ENCODE data around the gene PAFAH1B1. TPM values are rescaled to one million over a fixed set of nuclear protein-coding genes. Genes with fewer than 3 reads are reported as not detected.

Gene PAFAH1B1
- total RNA-seq, 4 donors from 2014 or later: 33.4 to 91.6 (median 78.8) TPM

DNA sequence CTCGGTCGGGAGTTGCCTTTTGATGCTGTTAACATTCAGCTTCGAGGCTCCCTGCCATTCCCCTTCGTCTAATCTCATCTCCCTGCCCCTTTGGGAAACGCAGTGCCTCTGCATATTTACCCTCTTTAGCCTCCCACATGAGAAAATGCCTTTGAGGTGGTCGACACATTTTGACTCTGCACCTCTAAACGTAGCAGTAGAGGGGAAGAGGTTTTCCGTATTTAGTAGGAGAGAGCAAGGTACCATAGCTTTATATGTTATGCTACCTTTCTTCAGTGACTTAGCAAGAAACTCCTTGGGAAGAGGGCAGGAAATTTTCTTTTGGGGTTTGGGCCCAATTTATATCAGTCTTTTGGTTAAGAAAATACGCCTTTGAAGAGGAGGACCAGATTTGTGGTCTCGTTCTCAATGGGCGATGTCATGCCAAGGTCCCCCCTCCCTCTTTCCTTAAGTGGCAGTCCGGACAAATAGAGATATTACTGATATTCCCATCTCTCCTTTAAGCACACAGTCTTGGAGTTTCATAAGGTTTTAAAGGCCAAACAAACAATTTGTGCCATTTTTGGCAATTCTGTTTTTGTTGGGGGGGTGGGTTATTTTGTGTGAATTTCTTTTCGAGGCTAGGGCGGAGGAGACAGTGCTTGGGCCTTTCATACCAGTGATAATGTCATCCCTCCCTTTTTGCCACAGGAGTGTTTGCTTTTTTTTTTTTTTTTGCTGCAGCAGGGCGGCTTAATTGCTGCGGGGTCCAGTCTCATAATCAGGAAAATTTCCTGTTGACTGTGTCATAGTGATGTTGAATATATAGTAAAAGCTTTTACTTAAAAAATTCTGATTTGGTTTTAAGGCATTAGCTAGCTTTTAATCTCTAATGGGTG lies 1.5 kb downstream of the PAFAH1B1 start:
- H3K27me3 ChIP-seq: no peaks in the 10 kb centered on the region
- peak overlapping the region; percentile 88 to 97 (median 93) for H3K4me3 ChIP-seq
- TF ChIP-seq POLR2A (IDR thresholded peaks at IDR 0.05) (no peak), CTCF (IDR thresholded peaks at IDR 0.05) (no peak)
- H3K9me3 ChIP-seq: no peaks in the 10 kb centered on the region
- H3K36me3 ChIP-seq: no peaks in the 10 kb centered on the region
- peak overlapping the region; percentile 96 to 100 (median 98) for H3K27ac ChIP-seq
- no peak for DNase-seq
- WGBS, 2 donors: 2 to 3% methylated on average over 15 to 16 of the region's 16 CpGs
- peaks cover 15 to 63% (median 32%) of the 10 kb centered on the region in 3 donors for H3K4me1 ChIP-seq
- intact Hi-C loops (cut with DNase I): no loop called here

DNA sequence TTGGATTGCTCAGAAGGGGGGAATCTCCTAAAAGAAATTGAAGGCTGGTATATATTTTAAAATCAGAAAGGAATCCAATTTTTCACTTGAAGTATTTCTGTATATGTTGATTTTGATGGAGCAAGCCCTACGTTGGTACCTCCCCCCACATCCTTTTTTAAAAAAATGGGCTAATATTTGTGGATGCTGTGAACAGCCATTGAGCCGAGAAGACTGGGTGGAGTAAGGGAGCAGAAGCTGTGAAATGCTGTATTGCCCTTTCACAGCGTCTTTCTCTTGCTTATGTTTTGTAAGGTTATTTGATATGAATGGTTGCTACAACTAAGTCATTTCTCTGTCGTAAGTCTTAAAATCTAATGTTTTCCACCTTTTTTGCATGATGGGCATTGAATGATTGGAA lies 2.3 kb downstream of the PAFAH1B1 start:
- 9 to 10% methylated on average over 4 of the region's 4 CpGs for WGBS, 2 donors
- TF ChIP-seq POLR2A (IDR thresholded peaks at IDR 0.05) (no peak), CTCF (IDR thresholded peaks at IDR 0.05) (no peak)
- H3K4me1 ChIP-seq: peaks cover 15 to 69% (median 32%) of the 10 kb centered on the region in 3 donors
- DNase-seq: no peak
- intact Hi-C loops (cut with DNase I): no loop called here
- peak overlapping the region in 3 of 4 donors; percentile 3 to 100 (median 96) for H3K27ac ChIP-seq
- peak overlapping the region in 3 of 4 donors; percentile 91 to 97 (median 95) for H3K4me3 ChIP-seq
- no peaks in the 10 kb centered on the region for H3K36me3 ChIP-seq
- no peaks in the 10 kb centered on the region for H3K27me3 ChIP-seq
- no peaks in the 10 kb centered on the region for H3K9me3 ChIP-seq

DNA sequence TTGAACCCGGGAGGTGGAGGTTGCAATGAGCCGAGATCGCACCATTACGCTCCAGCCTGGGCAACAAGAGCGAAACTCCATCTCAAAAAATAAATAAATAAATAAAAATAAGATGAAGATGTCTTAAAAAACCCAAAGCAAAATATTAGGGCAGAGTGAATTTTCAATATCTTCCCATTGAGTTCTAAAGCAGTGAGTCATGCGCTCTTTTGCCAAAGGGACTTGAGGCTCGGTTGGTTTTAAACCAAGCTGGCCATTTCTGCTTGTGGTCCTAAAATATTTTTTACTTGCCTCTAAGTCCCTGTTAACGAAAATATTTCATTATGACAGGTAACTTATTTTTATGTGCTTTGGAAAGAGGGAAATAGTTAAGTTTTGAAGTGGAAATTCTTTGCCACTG lies 4.7 kb downstream of the PAFAH1B1 start:
- Histone ChIP-seq H3K27me3 (no peaks in the 10 kb centered on the region), H3K36me3 (no peaks in the 10 kb centered on the region), H3K4me3 (no peak overlapping the region), H3K4me1 (peaks cover 15 to 83% (median 43%) of the 10 kb centered on the region in 3 donors), H3K9me3 (no peaks in the 10 kb centered on the region), H3K27ac (peak overlapping the region in 2 of 4 donors; percentile 4 to 52)
- 70 to 76% methylated on average over 8 of the region's 8 CpGs for WGBS, 2 donors
- TF ChIP-seq CTCF (IDR thresholded peaks at IDR 0.05): no peak
- TF ChIP-seq POLR2A (IDR thresholded peaks at IDR 0.05): no peak
- no peak for DNase-seq
- intact Hi-C loops (cut with DNase I): no loop called here

DNA sequence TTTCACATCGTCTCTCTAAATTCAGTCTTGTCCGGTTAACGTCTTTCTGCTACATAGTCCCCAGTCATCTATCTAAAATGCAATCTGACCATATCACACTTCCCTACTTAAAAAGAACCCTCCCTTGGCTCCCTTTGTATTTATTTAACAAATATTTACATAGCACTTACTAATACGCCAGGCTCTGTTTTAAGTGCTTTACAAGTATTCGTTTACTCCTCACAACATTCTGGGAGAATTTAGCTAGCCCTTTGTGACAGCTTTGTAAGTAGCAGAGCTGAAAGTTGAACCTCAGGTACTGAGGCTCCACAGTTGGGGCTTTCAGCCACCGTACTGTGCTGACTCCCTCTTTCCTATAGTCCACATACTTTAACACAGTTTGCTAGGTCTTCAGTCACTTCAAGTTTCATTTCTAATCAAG lies 9.2 kb downstream of the PAFAH1B1 start:
- no peak overlapping the region for H3K4me3 ChIP-seq
- 27 to 34% methylated on average over 6 of the region's 6 CpGs for WGBS, 2 donors
- DNase-seq: no peak
- peaks cover 5 to 88% (median 26%) of the 10 kb centered on the region in 3 donors for H3K4me1 ChIP-seq
- H3K9me3 ChIP-seq: no peaks in the 10 kb centered on the region
- no peaks in the 10 kb centered on the region for H3K27me3 ChIP-seq
- TF ChIP-seq POLR2A (IDR thresholded peaks at IDR 0.05) (no peak), CTCF (IDR thresholded peaks at IDR 0.05) (no peak)
- intact Hi-C loops (cut with DNase I): no loop called here
- H3K27ac ChIP-seq: peak overlapping the region in 1 of 4 donors; percentile 15
- H3K36me3 ChIP-seq: peaks cover 0 to 10% (median 0%) of the 10 kb centered on the region in 3 donors

GRCh38 chr17:2608350-2608913 lies 15.0 kb downstream of the PAFAH1B1 start:
- no peak for DNase-seq
- H3K4me3 ChIP-seq: no peak overlapping the region
- TF ChIP-seq CTCF (IDR thresholded peaks at IDR 0.05): no peak
- no peak for TF ChIP-seq POLR2A (IDR thresholded peaks at IDR 0.05)
- H3K36me3 ChIP-seq: peaks cover 0 to 16% (median 0%) of the 10 kb centered on the region in 3 donors
- H3K9me3 ChIP-seq: no peaks in the 10 kb centered on the region
- H3K4me1 ChIP-seq: peaks cover 0 to 90% (median 17%) of the 10 kb centered on the region in 3 donors
- H3K27me3 ChIP-seq: no peaks in the 10 kb centered on the region
- no peak overlapping the region for H3K27ac ChIP-seq
- 68 to 79% methylated on average over 6 of the region's 6 CpGs for WGBS, 2 donors
- intact Hi-C loops (cut with DNase I): no loop called here

Measured in esophagus squamous epithelium (tissue), 5 donors.